Cerebellar nuclear complex (tissue), 1 donor: Measurements from ENCODE around the gene GPR27.

Experiments used
- DNase-seq, 2 experiments: peaks; one replicate each; lab custom pipeline; 2025; lab: John Stamatoyannopoulos, UW

The GPR27 gene

GRCh38 chr3:71733319-71733718 lies 20.3 kb upstream of the GPR27 start:
- no peak for DNase-seq

- no peak for DNase-seq
Observed at GRCh38 chr3:71734881-71735280, 18.8 kb upstream of the GPR27 start.

- no peak for DNase-seq
Observed at GRCh38 chr3:71742621-71743020, 11.0 kb upstream of the GPR27 start.

GRCh38 chr3:71744738-71745137 lies 8.9 kb upstream of the GPR27 start:
- no peak for DNase-seq

- no peak for DNase-seq
Observed at GRCh38 chr3:71751602-71752001, 2.1 kb upstream of the GPR27 start.

GRCh38 chr3:71752831-71753700 lies 589 bp upstream of the GPR27 start:
- DNase-seq = no peak

GRCh38 chr3:71754610-71755253 lies 1.1 kb downstream of the GPR27 start:
- DNase-seq = no peak

GRCh38 chr3:71758091-71758490 lies 4.4 kb downstream of the GPR27 start:
- no peak for DNase-seq

GRCh38 chr3:71759401-71759800 lies 5.7 kb downstream of the GPR27 start:
- no peak for DNase-seq

- no peak for DNase-seq
Observed at GRCh38 chr3:71760140-71760539, 6.5 kb downstream of the GPR27 start.

GRCh38 chr3:71763426-71763825 lies 9.8 kb downstream of the GPR27 start:
- no peak for DNase-seq

- DNase-seq = no peak
Observed at GRCh38 chr3:71771126-71771525, 17.5 kb downstream of the GPR27 start.

- DNase-seq = no peak
Observed at GRCh38 chr3:71771884-71772283, 18.2 kb downstream of the GPR27 start.

GRCh38 chr3:71776538-71776937 lies 22.9 kb downstream of the GPR27 start:
- DNase-seq = no peak

- no peak for DNase-seq
Observed at GRCh38 chr3:71778353-71778752, 24.7 kb downstream of the GPR27 start.

GRCh38 chr3:71779674-71780377 lies 26.2 kb downstream of the GPR27 start:
- no peak for DNase-seq

- DNase-seq = no peak
Observed at GRCh38 chr3:71780430-71780829, 26.8 kb downstream of the GPR27 start.

GRCh38 chr3:71783152-71783551 lies 29.5 kb downstream of the GPR27 start:
- DNase-seq = no peak

- no peak for DNase-seq
Observed at GRCh38 chr3:71784201-71784913, 30.7 kb downstream of the GPR27 start.

GRCh38 chr3:71784914-71785531 lies 31.4 kb downstream of the GPR27 start, which contains the start of gene PROK2:
TSS of gene PROK2 (minus strand) at chr3:71785148. CDS start at chr3:71785052, 96 bp downstream.
- DNase-seq = no peak

- no peak for DNase-seq
Observed at GRCh38 chr3:71785532-71786216, 32.0 kb downstream of the GPR27 start.
